K562 (cell line): ENCODE data around the gene TOMM70. TPM values are rescaled to one million over a fixed set of nuclear protein-coding genes. Genes with fewer than 3 reads are reported as not detected.

Source experiments
- polyA plus RNA-seq, 8 experiments: library from polyadenylated mRNA; depleted of rRNA in 4 of 8; stranded (reverse) in 5 of 8; unstranded in 3 of 8; fragments of >200 nt; fragmentation: Nextera tagmentation in 2 of 8; fragmentation: Illumina TruSeq in 1 of 8; extraction: Ambion mirVana in 2 of 8; extraction: Trizol in 1 of 8; gene quantifications; 2 replicates each; pipeline versions ENCODE4 v1.2.1 to v1.2.3, GENCODE V29; 2011 to 2014; ENCODE audit warnings: inconsistent platforms in 1 of 8, missing spikeins in 1 of 8
- total RNA-seq, 7 experiments: library from RNA; depleted of rRNA in 6 of 7; stranded (reverse); fragments of >200 nt in 6 of 7; fragmentation: Illumina TruSeq in 2 of 7; extraction: Trizol in 2 of 7; gene quantifications; 2 replicates each; pipeline versions ENCODE4 v1.2.1 to v1.2.3, GENCODE V29; 2011 to 2021; ENCODE audit warnings: low replicate concordance in 1 of 7

TOMM70 gene
- total and polyA plus RNA-seq, 9 of the 15 experiments (the other 6 are each of a cell fraction or from before 2014, with no cell fraction given) = 17.5 to 75.6 (median 54.9) TPM

Other genes starting within 250 kb of the TOMM70 start
- gene TBC1D23, start 140.1 kb downstream of the TOMM70 start, total RNA-seq (2014; rRNA removed) = 26.7 and 28.0 TPM in 2 replicates
- 48.7 and 56.5 TPM in 2 replicates for gene TBC1D23, start 140.1 kb downstream of the TOMM70 start, total RNA-seq (2014; rRNA removed; fragmentation: Illumina TruSeq; extraction: Trizol)
- 32.0 and 35.2 TPM in 2 replicates for gene TBC1D23, start 140.1 kb downstream of the TOMM70 start, total RNA-seq (2015; rRNA removed; fragmentation: Illumina TruSeq; extraction: Trizol)
- gene TBC1D23, start 140.1 kb downstream of the TOMM70 start, total RNA-seq (2021) = 42.8 and 48.2 TPM in 2 replicates
- gene TBC1D23, start 140.1 kb downstream of the TOMM70 start, polyA plus RNA-seq (2011; rRNA removed) = 75.2 and 85.8 TPM in 2 replicates
- gene TBC1D23, start 140.1 kb downstream of the TOMM70 start, polyA plus RNA-seq (2014; fragmentation: Illumina TruSeq; extraction: Trizol) = 24.4 and 29.0 TPM in 2 replicates
- gene TBC1D23, start 140.1 kb downstream of the TOMM70 start, polyA plus RNA-seq (2014; fragmentation: Nextera tagmentation; extraction: Ambion mirVana) = 10 to 100 TPM; 43.7 to 49.3 TPM
- 23.4 and 25.8 TPM in 2 replicates for gene TBC1D23, start 140.1 kb downstream of the TOMM70 start, polyA plus RNA-seq (2014; rRNA removed)
- gene NIT2, start 66.3 kb downstream of the TOMM70 start, total RNA-seq (2014; rRNA removed) = 10.9 and 11.4 TPM in 2 replicates
- gene NIT2, start 66.3 kb downstream of the TOMM70 start, total RNA-seq (2014; rRNA removed; fragmentation: Illumina TruSeq; extraction: Trizol) = 21.5 and 24.8 TPM in 2 replicates
- 18.8 and 19.1 TPM in 2 replicates for gene NIT2, start 66.3 kb downstream of the TOMM70 start, total RNA-seq (2015; rRNA removed; fragmentation: Illumina TruSeq; extraction: Trizol)
- 22.1 and 24.9 TPM in 2 replicates for gene NIT2, start 66.3 kb downstream of the TOMM70 start, total RNA-seq (2021)
- 36.3 and 49.5 TPM in 2 replicates for gene NIT2, start 66.3 kb downstream of the TOMM70 start, polyA plus RNA-seq (2011; rRNA removed)
- gene NIT2, start 66.3 kb downstream of the TOMM70 start, polyA plus RNA-seq (2014; fragmentation: Illumina TruSeq; extraction: Trizol) = 16.6 and 17.0 TPM in 2 replicates
- gene NIT2, start 66.3 kb downstream of the TOMM70 start, polyA plus RNA-seq (2014; fragmentation: Nextera tagmentation; extraction: Ambion mirVana) = 10 to 100 TPM; 59.9 to 62.2 TPM
- gene NIT2, start 66.3 kb downstream of the TOMM70 start, polyA plus RNA-seq (2014; rRNA removed) = 26.7 and 26.9 TPM in 2 replicates
- 3.3 and 4.5 TPM in 2 replicates for gene LNP1, start 450 bp upstream of the TOMM70 start, total RNA-seq (2014; rRNA removed)
- gene LNP1, start 450 bp upstream of the TOMM70 start, total RNA-seq (2014; rRNA removed; fragmentation: Illumina TruSeq; extraction: Trizol) = 4.4 and 4.5 TPM in 2 replicates
- gene LNP1, start 450 bp upstream of the TOMM70 start, total RNA-seq (2015; rRNA removed; fragmentation: Illumina TruSeq; extraction: Trizol) = 3.9 and 5.2 TPM in 2 replicates
- gene LNP1, start 450 bp upstream of the TOMM70 start, total RNA-seq (2021) = 3.0 and 3.4 TPM in 2 replicates
- gene LNP1, start 450 bp upstream of the TOMM70 start, polyA plus RNA-seq (2011; rRNA removed) = 3.1 and 4.3 TPM in 2 replicates
- 3.6 and 4.8 TPM in 2 replicates for gene LNP1, start 450 bp upstream of the TOMM70 start, polyA plus RNA-seq (2014; fragmentation: Illumina TruSeq; extraction: Trizol)
- 1 to 10 TPM; 1.9 to 4.9 TPM for gene LNP1, start 450 bp upstream of the TOMM70 start, polyA plus RNA-seq (2014; fragmentation: Nextera tagmentation; extraction: Ambion mirVana)
- 3.4 and 3.9 TPM in 2 replicates for gene LNP1, start 450 bp upstream of the TOMM70 start, polyA plus RNA-seq (2014; rRNA removed)
- 0.41 and 0.65 TPM in 2 replicates for gene TMEM45A, start 91.5 kb upstream of the TOMM70 start, total RNA-seq (2014; rRNA removed)
- 1.1 TPM in 2 replicates for gene TMEM45A, start 91.5 kb upstream of the TOMM70 start, total RNA-seq (2014; rRNA removed; fragmentation: Illumina TruSeq; extraction: Trizol)
- gene TMEM45A, start 91.5 kb upstream of the TOMM70 start, total RNA-seq (2015; rRNA removed; fragmentation: Illumina TruSeq; extraction: Trizol) = 0.54 and 0.57 TPM in 2 replicates
- 0.80 and 0.83 TPM in 2 replicates for gene TMEM45A, start 91.5 kb upstream of the TOMM70 start, total RNA-seq (2021)
- 0.22 and 0.95 TPM in 2 replicates for gene TMEM45A, start 91.5 kb upstream of the TOMM70 start, polyA plus RNA-seq (2011; rRNA removed)
- 1.1 and 1.3 TPM in 2 replicates for gene TMEM45A, start 91.5 kb upstream of the TOMM70 start, polyA plus RNA-seq (2014; fragmentation: Illumina TruSeq; extraction: Trizol)
- 1 to 10 TPM; 3.3 to 4.1 TPM for gene TMEM45A, start 91.5 kb upstream of the TOMM70 start, polyA plus RNA-seq (2014; fragmentation: Nextera tagmentation; extraction: Ambion mirVana)
- 0.89 and 1.1 TPM in 2 replicates for gene TMEM45A, start 91.5 kb upstream of the TOMM70 start, polyA plus RNA-seq (2014; rRNA removed)
- gene ADGRG7, start 208.5 kb upstream of the TOMM70 start, total RNA-seq (2014; rRNA removed) = not detected in 2 replicates
- not detected in 2 replicates for gene ADGRG7, start 208.5 kb upstream of the TOMM70 start, total RNA-seq (2014; rRNA removed; fragmentation: Illumina TruSeq; extraction: Trizol)
- not detected in 2 replicates for gene ADGRG7, start 208.5 kb upstream of the TOMM70 start, total RNA-seq (2015; rRNA removed; fragmentation: Illumina TruSeq; extraction: Trizol)
- gene ADGRG7, start 208.5 kb upstream of the TOMM70 start, total RNA-seq (2021) = not detected in 2 replicates
- gene ADGRG7, start 208.5 kb upstream of the TOMM70 start, polyA plus RNA-seq (2011; rRNA removed) = not detected in 2 replicates
- gene ADGRG7, start 208.5 kb upstream of the TOMM70 start, polyA plus RNA-seq (2014; fragmentation: Illumina TruSeq; extraction: Trizol) = not detected in 2 replicates
- gene ADGRG7, start 208.5 kb upstream of the TOMM70 start, polyA plus RNA-seq (2014; fragmentation: Nextera tagmentation; extraction: Ambion mirVana) = under 1 TPM; 0.03 TPM
- 0.12 TPM in 1 of 2 replicates, not detected in the other for gene ADGRG7, start 208.5 kb upstream of the TOMM70 start, polyA plus RNA-seq (2014; rRNA removed)